ENCODE results near the gene PWP2.
"Not testable (repeated sequence)": the region's sequence is repeated elsewhere in the genome, so short reads cannot be mapped to it uniquely, and the experiment has no call there.

Gene PWP2

DNA sequence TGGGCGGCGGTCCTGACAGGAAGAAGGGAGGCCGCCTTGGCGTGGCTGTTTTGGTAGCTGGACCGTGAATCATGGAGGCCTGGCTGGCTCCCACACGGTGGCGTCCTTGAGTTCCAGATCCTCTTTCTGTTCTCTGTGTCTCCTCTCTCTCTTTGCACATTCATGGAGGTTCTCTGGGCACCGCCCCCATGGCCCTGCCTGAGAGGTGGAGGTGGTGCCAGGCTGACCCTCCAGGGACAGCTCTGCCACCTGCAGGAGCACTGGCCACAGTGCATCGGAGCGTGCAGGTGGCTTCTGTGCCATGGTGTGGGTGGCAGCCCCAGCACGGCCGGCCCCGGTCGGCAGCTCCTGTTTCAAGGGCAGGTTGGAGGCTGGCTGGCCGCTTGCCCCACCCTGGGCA lies 30.8 kb downstream of the PWP2 start:
- not testable (repeated sequence) for DNase-seq (ENCODE audit: low spot score)

DNA sequence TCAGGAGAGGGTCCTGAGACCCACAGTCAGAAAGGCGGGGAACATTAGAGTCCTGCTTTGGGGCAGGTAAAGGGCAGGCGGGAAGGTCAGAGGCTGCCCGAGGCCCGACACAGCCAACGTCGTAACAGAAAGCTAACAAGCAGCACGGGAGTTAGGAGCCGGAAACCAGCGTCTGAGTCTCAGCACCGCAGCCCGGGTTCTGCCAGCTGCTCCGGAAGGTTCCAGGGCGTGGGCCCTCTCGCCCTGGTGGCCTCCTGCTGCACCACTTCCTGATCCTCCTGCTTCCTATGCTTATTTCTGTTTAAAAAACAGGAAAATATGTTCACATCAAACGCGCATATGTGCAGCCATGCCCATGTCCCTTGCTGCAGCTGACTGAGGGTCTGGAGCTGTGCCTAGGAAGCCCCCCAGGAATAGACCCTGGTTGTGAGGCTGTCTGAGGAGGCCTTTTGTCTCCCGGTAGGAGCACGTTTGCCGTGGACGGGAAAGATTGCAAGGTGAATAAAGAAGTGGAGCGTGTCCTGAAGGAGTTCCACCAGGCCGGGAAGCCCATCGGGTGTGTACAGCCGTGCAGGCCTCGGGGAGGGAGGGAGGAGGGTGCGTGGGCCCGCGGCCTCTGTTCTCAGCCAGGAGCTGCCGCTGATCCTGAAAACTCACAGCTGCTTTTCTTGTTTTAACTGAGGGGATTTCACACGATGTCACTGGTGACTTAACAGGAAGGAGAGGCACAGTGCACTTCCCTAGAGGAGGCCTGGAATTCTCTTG lies 32.8 kb downstream of the PWP2 start:
- not testable (repeated sequence) for DNase-seq (ENCODE audit: low spot score)

DNA sequence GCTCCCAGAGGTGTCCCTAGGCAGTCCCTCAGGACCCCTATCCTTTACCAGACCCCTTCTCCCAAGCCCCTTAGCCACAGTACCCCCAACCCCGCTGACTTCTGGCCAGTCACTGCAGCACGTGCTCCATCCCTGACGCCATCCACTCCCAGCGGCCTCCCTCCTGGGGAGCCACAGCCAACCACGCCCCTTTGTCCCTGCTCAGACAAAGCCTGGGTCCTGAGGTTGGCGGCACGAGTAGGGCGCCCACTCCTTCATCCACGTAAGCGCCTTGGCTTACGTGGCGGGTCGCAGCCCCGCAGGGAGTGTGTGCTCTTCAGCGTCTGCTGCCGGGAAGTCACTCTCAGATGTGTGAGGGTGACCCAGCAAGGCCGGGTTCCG lies 33.3 kb downstream of the PWP2 start:
- DNase-seq (ENCODE audit: low spot score) = not testable (repeated sequence)

DNA sequence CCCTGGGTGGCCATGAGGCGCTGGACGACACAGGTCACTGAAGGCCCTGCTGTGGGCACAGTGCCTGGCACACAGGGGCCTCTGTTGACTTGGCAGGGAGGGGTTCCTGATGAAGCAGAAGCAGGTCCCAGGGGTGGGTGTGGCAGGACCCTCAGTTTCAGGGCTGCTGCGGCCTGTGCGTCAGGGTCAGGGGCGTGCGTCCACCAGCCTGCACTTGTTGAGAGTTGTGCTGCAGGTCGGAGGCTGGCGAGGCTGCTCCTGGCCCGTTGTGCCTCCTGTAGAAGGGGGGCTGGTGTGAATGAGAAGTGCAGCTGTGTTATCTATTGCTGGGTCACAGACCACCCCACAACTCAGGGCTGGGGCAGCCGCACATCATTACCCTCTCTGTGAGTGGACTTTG lies 35.3 kb downstream of the PWP2 start:
- not testable (repeated sequence) for DNase-seq (ENCODE audit: low spot score)

DNA sequence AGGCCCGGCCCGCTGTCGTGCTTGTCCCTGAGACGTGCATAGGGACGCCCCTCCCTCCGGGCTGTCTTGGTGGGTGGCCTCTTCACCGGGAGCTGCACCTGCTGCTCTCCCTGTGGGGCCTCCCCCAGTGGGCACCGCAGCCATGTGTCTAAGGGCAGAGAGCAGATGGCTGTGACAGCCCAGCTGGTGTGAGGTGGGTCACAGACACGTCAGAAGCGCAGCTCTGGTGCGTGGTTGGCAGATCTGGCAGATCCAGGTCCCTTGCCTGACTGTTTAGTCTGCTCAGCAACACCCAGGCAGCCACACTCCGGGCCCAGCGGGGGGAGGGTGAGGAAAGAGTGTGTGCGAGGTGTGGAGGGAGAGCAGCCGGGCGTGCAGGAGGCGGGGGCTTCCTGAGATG lies 36.2 kb downstream of the PWP2 start:
- not testable (repeated sequence) for DNase-seq (ENCODE audit: low spot score)

DNA sequence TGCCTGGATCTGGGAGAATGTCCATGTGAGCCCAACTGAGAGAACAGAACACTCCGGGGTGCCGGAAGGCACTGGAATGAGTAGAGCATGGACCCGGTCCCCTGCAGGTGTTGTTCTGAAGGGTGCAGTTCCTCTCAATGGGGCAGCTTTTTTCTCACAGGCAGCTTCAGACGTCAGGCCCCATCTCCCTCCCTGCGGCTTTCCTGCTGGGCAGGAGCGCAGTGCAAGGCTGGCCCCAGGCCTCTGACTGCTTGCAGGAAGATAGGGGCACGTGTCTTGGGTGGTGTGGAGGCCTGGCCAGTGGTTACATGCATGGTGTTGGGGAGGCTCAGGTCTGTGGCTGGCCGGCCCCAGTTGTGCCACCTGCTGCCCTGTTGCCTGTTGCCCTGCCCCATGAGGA lies 36.8 kb downstream of the PWP2 start:
- not testable (repeated sequence) for DNase-seq (ENCODE audit: low spot score)

DNA sequence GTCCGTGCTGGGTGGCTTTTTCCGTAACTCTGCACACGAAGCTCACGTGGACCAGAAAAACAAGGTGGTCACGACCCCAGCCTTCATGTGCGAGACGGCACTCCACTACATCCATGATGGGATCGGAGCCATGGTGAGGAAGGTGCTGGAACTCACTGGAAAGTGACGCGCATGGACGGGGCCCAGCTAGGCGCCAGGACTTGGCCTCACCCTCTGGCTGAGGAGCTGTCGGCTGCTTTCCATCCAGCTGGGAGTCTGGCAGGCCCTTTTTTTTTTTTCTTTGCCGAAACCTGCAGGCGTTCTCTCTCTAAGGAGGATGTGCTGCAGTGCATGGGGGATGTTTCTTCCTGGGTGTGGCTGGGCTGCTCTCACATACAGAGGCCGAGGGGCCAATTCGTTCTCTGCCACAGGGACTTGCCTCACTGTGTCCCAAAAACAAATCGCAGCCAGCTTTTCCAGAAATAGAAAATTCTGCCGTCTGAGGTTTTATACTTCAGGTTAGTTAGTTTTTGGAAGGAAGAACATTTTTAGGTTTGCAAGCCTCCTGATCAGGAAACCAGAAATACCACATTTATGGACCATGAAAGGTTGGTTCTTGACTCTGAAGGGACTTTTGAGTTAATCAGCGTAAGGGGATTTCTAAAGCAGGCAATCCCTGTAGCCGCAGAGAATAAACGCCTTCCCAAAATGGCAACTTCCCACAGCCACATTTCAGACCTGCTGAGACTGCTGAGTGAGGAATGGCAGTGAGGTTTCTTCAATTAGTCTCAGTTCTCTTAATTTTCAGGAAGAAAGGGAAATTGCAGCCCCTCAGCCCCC lies 37.8 kb downstream of the PWP2 start:
- not testable (repeated sequence) for DNase-seq (ENCODE audit: low spot score)

DNA sequence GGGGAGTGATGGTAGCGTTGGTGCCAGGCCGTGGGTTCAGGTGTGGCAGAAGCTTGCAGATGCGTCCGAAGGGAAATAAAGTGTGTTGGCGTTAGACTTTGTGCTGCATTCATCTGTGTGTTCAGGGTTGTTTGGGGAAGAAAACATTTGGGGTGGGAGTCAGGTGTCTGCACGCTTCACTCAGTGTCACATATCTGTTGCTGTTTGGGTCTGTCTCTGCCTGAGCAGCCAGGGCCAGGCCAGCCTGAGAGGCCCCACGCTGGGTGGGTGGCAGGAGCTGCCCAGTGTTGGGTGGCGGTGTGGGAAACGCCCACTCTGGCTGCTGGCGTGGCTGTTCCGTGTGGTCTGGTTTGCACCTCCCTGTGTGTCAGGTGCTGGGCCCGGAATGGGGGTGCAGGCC lies 38.4 kb downstream of the PWP2 start:
- not testable (repeated sequence) for DNase-seq (ENCODE audit: low spot score)

DNA sequence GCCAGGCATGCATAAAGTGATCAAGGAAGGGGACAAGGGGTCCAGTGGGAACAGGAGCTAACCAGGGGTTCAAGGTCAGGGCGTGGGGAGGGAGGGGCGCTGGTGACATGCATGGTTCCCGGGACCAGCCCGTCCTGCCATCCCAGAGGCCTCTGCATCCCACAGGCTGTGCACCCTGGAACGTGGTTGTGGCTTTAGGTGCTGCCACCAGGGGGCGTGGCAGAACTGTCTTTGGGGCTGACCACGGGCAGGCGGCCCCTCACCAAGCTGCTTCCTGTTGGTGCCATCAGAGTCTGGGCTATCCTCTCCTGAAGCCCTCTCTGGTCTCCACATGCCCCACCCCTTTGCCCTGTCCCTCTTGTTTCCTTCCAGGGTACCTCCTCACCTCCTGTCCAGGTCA lies 39.9 kb downstream of the PWP2 start:
- DNase-seq (ENCODE audit: low spot score) = not testable (repeated sequence)

DNA sequence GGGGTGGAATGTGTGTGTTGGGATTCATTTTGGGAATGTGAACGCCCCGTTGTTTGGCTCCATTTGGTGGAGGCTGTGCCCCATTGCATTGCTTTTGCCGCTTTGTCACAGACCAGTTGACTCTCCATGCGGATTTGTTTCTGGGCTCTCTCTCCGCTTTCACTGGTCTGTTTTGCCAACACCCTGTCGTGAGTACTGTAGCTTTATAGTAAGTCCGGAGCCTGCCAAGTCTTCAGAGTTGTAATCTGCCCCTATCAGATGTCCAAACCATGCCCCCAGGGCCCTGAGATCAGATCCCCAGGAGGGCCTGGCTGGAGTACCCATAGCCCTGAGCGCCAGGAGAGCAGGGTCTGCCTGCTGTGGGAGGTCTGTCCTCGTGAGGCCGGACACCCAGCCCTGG lies 43.1 kb downstream of the PWP2 start:
- not testable (repeated sequence) for DNase-seq (ENCODE audit: low spot score)

DNA sequence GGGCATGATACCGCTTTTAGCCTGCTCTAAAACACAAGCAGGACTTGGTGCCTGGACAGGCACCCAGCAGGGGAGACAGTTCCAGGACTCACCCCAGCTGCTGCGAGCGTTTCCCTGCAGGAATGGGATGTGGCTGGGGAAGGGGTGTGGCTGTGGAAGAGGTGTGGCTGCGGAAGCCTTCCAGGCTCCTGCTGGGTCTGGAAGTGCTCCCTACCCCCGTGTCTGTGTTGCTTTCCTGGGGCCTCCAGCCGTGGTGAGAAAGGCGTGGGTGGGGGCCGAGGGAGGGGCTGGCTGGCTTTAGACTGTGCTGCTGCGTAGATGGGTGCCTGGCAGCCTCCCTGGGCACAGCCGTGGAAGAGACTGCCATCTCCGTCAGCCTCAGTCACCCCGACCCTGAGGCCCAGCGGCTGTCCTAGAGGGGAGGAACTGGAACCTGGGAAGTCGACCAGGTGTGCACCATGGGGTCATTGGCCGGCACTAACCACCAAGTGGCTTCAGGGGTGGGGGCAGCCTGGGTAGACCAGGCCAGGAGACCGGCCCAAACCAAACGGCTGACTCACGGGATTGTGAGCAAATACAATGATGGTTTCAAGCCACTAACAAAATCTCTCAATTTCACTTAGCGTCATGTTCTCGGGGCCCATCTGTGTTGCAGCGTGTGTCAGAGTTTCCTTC lies 46.2 kb downstream of the PWP2 start:
- not testable (repeated sequence) for DNase-seq (ENCODE audit: low spot score)

DNA sequence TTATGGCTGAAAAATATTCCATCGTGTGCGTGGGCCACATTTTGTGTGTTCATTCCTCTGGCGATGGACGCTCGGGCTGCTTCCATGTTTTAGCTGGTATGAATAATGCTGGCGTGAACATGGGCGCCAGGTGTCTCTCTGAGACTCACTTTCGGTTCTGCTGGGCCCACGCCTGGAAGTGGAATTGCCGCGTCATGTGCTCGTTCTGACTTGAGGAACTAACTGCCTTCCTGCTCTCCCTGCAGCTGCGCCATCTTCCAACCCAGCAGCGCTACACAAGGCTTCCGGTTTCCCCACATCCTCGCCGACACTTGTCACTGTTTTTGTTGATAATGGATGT lies 46.7 kb downstream of the PWP2 start:
- not testable (repeated sequence) for DNase-seq (ENCODE audit: low spot score)

DNA sequence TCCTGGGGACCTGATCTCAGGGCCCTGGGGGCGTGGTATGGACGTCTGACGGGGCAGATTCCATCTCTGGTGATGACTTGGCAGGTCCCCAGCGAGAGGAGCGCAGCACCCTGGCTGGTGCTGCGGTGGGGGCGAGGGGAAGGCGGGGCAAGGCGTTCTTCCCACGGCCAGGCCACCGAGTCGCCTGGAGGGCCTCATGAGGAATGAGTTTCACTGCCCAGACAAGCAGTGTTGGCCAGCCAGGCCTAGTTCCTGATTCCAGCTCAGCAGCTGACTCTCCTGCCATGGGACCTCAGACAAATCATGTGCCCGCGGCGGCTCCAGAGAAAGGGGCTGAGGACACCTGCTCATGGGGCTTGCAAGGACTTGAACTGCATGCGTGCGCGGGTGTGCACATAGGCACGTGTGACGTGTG lies 47.6 kb downstream of the PWP2 start:
- DNase-seq (ENCODE audit: low spot score) = not testable (repeated sequence)

DNA sequence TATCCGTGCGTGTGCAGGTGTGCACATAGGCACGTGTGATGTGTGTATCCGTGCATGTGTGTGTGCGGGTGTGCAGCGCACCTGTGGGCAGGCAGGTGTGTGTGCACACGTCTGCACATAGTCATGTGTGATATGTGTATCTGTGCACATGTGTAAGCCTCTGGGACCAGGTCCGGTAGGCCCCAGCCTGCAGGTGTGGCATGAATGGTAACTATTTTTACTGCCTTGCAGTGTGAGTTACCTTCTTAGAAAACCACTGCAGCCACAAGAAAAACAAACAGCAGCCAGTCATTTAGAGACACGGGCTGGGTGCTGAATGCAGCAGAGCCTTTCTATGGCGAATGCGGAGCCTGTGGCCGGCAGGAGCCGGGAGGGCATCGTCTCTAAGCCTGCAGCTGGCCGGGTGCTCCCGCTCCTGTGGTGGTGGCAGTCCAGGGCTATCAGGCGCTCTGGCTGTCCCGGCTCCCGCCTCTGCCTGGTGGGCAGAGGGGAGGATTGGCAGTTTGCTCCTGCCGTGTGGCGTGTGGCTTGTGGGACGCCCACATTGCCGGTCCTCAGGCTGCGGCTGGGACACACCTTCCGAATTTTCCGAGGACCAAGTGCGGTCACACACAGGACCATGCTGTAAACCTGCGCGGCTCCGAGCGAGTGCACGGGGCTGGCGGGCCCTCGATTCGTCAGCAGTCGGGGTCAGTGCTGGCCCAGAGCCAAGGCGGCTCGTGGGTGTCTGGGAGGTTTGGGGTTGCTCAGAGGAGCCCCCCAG lies 48.2 kb downstream of the PWP2 start:
- DNase-seq (ENCODE audit: low spot score) = not testable (repeated sequence)

DNA sequence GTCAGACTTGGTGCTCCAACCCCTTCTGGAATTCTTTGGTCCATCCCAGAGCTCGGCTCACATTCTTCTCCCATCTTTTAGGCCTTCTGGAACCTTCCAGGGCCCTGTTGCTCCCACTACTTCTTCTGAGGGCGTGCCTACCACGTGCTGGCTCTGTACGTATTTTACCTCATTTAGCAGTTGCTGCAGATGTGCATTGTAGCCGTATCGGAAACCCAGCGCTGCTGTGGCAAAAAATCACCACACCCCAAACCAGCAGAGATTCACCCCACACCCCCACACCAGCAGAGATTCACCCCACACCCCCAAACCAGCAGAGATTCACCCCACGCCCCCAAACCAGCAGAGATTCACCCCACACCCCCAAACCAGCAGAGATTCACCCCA lies 48.8 kb downstream of the PWP2 start:
- DNase-seq (ENCODE audit: low spot score) = not testable (repeated sequence)

DNA sequence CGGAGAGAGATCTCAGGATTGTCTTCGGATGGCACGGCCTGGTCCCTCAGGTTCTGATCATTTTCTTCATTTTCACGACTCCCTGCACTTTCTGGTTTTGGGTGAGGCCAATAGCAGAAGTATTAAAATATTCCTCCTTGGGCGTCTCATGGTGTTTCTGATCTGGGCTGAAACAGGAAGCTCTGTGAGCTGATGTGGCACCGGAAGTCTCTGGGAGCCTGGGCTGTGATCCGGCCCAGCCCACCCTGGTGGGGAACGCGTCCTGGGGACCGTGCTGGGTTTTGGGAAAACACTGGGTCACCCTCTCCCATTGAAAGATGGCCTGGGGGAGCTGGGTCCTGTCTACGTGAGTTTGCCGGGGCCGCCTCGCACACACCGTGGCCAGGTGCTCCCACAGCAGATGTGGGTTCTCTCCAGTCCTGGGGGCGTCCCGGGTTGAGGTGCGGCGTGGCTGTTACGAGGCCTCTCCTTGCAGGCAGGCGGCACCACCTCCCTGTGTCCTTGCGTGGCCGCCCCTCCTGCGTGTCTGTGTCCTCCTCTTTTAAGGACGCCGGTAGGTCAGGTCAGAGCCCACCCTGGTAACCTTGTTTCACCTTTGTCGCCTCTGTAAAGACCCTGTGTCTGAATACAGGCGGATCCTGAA lies 50.4 kb downstream of the PWP2 start:
- not testable (repeated sequence) for DNase-seq (ENCODE audit: low spot score)

DNA sequence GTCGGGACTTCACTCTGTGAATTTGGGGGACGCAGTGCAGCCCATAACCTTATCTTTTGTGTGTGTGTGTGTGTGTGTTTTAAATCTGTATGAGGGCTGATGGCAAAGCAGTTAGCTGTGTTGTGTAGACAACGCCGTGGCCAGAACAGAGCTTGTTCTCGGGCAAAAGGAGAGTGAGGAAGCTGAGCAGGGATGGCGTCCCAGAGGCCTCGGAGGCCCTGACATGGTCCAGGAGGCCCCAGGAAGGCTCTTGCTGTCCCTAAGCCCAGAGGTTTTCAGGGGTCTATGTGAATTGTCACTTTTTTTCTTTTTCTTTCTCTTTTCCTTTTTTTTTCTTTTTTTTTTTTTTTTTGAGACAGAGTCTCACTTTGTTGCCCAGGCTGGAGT lies 50.9 kb downstream of the PWP2 start:
- not testable (repeated sequence) for DNase-seq (ENCODE audit: low spot score)

DNA sequence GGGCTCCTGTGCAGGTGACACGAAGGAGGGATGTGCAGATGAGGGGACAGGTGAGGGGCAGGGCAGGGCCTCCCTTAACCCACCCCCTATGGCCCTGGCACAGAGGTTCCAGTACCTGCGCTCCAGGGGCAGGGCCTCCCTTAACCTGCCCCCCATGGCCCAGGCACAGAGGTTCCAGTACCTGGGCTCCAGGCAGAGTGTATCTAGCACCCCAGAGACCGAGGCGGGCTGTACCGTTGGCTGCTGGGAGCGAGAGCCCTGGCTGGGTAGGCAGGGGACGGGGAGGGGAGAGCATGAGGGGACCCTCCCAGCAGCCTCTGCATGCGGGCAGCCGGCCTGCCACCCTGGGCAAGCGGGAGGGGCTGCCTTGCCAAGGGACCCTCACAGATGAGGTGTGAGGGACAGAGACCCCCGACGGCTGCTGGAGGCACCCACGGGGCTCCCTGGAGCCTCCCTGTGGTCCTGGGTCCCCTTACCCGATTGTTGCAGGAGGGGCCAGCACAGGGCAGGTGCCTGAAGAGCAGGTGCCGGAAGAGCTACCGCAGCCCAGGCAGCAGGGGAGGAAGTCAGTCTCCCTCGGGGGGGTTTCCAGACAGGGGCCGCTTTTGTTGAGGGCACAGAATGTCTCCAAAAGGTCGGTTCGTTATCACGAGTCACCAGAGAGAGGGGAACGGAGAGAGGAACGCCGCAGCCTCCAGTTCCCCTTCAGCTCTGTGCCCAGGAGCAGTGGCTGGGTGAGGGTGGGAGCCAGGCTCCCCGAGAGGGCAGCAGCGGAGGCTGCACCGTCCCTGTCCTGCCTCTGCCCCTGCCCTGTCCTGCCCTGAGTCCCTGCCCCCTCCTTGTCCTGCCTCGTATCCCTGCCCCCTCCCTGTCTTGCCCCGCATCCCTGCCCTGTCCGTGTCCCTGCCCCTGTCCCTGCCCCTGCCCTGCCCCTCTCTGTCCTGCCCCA lies 52.4 kb downstream of the PWP2 start:
- not testable (repeated sequence) for DNase-seq (ENCODE audit: low spot score)

DNA sequence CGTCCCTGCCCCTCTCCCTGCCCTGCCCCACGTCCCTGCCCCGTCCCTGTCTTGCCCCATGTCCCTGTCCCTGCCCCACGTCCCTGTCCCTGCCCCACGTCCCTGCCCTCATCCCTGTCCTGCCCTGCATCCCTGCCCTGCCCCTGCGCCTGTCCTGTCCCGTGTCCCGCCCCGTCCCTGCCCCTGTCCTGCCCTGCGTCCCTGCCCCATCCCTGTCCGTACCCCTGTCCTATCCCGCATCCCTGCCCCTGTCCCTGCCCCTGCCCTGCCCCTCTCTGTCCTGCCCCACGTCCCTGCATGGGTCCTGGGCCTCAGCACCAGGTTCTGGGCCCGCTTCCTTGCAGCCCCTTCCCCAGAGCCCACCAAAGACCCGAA lies 53.1 kb downstream of the PWP2 start:
- not testable (repeated sequence) for DNase-seq (ENCODE audit: low spot score)

DNA sequence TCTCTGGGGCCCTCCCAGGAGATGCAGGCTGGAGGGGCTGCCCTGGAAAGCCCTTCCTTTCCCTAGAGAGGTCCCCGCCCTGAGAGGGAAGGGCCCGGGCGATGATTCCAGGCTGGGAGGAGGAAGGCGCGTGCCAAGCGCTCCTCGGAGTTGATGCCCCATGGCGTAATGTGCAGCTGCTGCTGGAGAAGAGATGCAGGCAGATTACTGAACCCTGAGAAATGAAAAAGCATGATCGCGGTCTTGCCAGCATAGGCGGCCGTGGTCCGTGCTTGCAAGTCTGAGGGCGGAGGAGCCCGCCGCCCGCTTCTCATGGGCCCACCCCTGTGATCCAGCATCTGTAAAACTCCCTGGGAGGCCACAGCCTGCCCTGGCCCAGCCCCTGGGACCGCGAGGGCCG lies 53.6 kb downstream of the PWP2 start:
- not testable (repeated sequence) for DNase-seq (ENCODE audit: low spot score)

All from HuH-7.5 (cell line).